Left ventricle myocardium inferior (tissue), 1 donor: ENCODE results near the gene KRT6B. TPM values are rescaled to one million over a fixed set of nuclear protein-coding genes. Genes with fewer than 3 reads are reported as not detected.

ENCODE experiments used
- DNase-seq: peaks from one replicate; pipeline ENCODE4 v3.0.0-alpha.2; 2020
- H3K27ac ChIP-seq: fragments of 200-600 bp; replicated peaks from 2 replicates; pipeline ENCODE4 v1.8.0; 2021
- H3K27me3 ChIP-seq: fragments of 200-600 bp; 2 replicates; pipeline ENCODE4 v1.8.0; 2021; ENCODE audit warnings: low read depth
- H3K36me3 ChIP-seq: fragments of 200-600 bp; 2 replicates; pipeline ENCODE4 v1.8.0; 2021
- H3K4me1 ChIP-seq: fragments of 200-600 bp; 2 replicates; pipeline ENCODE4 v1.8.0; 2021
- H3K4me3 ChIP-seq: fragments of 200-600 bp; 2 replicates; pipeline ENCODE4 v1.8.0; 2021; ENCODE audit warnings: mild to moderate bottlenecking, moderate library complexity
- H3K9me3 ChIP-seq: fragments of 200-600 bp; replicated peaks from 2 replicates; pipeline ENCODE4 v1.8.0; 2021
- CTCF ChIP-seq: fragments of 200-600 bp; IDR thresholded peaks from 2 replicates; pipeline ENCODE4 v1.8.0; 2021; ENCODE audit warnings: antibody characterized with exemption, mild to moderate bottlenecking, borderline replicate concordance
- intact Hi-C: fragments of 100-400 bp; cut with micrococcal nuclease; formaldehyde crosslinking; loops from one replicate; pipeline ENCODE4 v1.11.0; 2022
- total RNA-seq: library from RNA; stranded (reverse); fragmentation: NEBNext Ultra II Directional; extraction: Animal tissue kit (Norgen Biotek cat#: 25700); gene quantifications from one replicate; pipeline ENCODE4 v1.2.1, GENCODE V29; 2021
- donor health status: DM: no; HTN: yes; CAD: no; lungs with severe emphysema.

The KRT6B gene
- total RNA-seq, 1 donor from 2014 or later = not detected

GRCh38 chr12:52469853-52470252 lies 17.9 kb upstream of the KRT6B start:
- H3K27me3 ChIP-seq = peaks cover 40% of the 10 kb centered on the region
- H3K9me3 ChIP-seq = no peaks in the 10 kb centered on the region
- DNase-seq = no peak
- intact Hi-C loops = no loop called here
- H3K27ac ChIP-seq = no peak overlapping the region
- H3K4me1 ChIP-seq = no peaks in the 10 kb centered on the region
- no peaks in the 10 kb centered on the region for H3K36me3 ChIP-seq
- no peak overlapping the region for H3K4me3 ChIP-seq
- no peak for TF ChIP-seq CTCF

- Histone ChIP-seq H3K27ac (no peak overlapping the region), H3K9me3 (no peaks in the 10 kb centered on the region), H3K4me1 (no peaks in the 10 kb centered on the region), H3K36me3 (no peaks in the 10 kb centered on the region), H3K4me3 (no peak overlapping the region), H3K27me3 (peaks cover 46% of the 10 kb centered on the region)
- TF ChIP-seq CTCF = no peak
- intact Hi-C loops = no loop called here
- DNase-seq = no peak
Observed at GRCh38 chr12:52464897-52465296, 13.0 kb upstream of the KRT6B start.

GRCh38 chr12:52461693-52462092 lies 9.7 kb upstream of the KRT6B start:
- DNase-seq = peak; percentile 33
- Histone ChIP-seq H3K36me3 (no peaks in the 10 kb centered on the region), H3K4me1 (no peaks in the 10 kb centered on the region), H3K9me3 (no peaks in the 10 kb centered on the region), H3K4me3 (no peak overlapping the region), H3K27ac (no peak overlapping the region), H3K27me3 (peaks cover 24% of the 10 kb centered on the region)
- no peak for TF ChIP-seq CTCF
- intact Hi-C loops = no loop called here

GRCh38 chr12:52458861-52459260 lies 6.9 kb upstream of the KRT6B start:
- no peak for DNase-seq
- intact Hi-C loops = no loop called here
- Histone ChIP-seq H3K4me1 (no peaks in the 10 kb centered on the region), H3K36me3 (no peaks in the 10 kb centered on the region), H3K27me3 (peaks cover 24% of the 10 kb centered on the region), H3K4me3 (no peak overlapping the region), H3K9me3 (no peaks in the 10 kb centered on the region), H3K27ac (no peak overlapping the region)
- TF ChIP-seq CTCF = no peak

- peaks cover 21% of the 10 kb centered on the region for H3K27me3 ChIP-seq
- H3K9me3 ChIP-seq = no peaks in the 10 kb centered on the region
- H3K4me3 ChIP-seq = no peak overlapping the region
- no peak overlapping the region for H3K27ac ChIP-seq
- no peaks in the 10 kb centered on the region for H3K36me3 ChIP-seq
- no peak for DNase-seq
- TF ChIP-seq CTCF = no peak
- no peaks in the 10 kb centered on the region for H3K4me1 ChIP-seq
- intact Hi-C loops = no loop called here
Observed at GRCh38 chr12:52455821-52456220, 3.9 kb upstream of the KRT6B start.
